NCI-H1105 treated with DMSO at 0.1 percent for 48 hours (cell line): ENCODE results near the gene KRT17.

Experiments used
- DNase-seq: peaks from one replicate; lab custom pipeline; 2025; lab: John Stamatoyannopoulos, UW

The KRT17 gene

GRCh38 chr17:41571561-41572434 is 52.6 kb downstream of the KRT17 start, which contains the start of gene KRT9:
KRT9 (minus strand) TSS chr17:41572059; CDS start chr17:41571992, 67 bp downstream.
- no peak for DNase-seq
